Measurements from ENCODE around the gene E4F1.

GRCh38 chr16:2205104-2205966 lies 18.1 kb upstream of the E4F1 start, which contains the start of gene MLST8:
- peak in 1 of 3 experiments; percentile 7 for TF ChIP-seq CTCF (IDR thresholded peaks at IDR 0.05)
- TF ChIP-seq POLR2A (IDR thresholded peaks at IDR 0.05) = no peak

Data from testis (tissue), 2 donors.